GM23338 (cell line): ENCODE data around the gene FRMD4A. TPM values are rescaled to one million over a fixed set of nuclear protein-coding genes. Genes with fewer than 3 reads are reported as not detected.

Experiments
- ATAC-seq: fragments of 200-7000 bp; cut with Tn5 transposase; 3 replicates; pipeline ENCODE4 v1.9.1; 2020
- DNase-seq: peaks from one replicate; pipeline ENCODE4 v3.0.0-alpha.2; 2015; ENCODE audit warnings: low spot score
- H2AFZ ChIP-seq: fragments of 200-600 bp; sonication (generic); 2 replicates; pipeline ENCODE4 v1.8.0; 2016; ENCODE audit warnings: antibody characterized with exemption, mild to moderate bottlenecking, moderate library complexity
- H3F3A ChIP-seq: fragments of 200-600 bp; sonication (generic); replicated peaks from 2 replicates; pipeline ENCODE4 v1.8.0; 2017; ENCODE audit warnings: antibody characterized with exemption, mixed run types, low read depth
- H3K27ac ChIP-seq: fragments of 200-600 bp; sonication (generic); 2 replicates; pipeline ENCODE4 v1.6.1; 2016; ENCODE audit warnings: low read depth
- H3K27me3 ChIP-seq: fragments of 200-600 bp; sonication (generic); 2 replicates; pipeline ENCODE4 v1.8.0; 2016; ENCODE audit warnings: mild to moderate bottlenecking, mixed run types, moderate library complexity; ENCODE audit not compliant: insufficient read depth
- H3K36me3 ChIP-seq: fragments of 200-600 bp; sonication (generic); 2 replicates; pipeline ENCODE4 v1.8.0; 2016; ENCODE audit warnings: mild to moderate bottlenecking; ENCODE audit not compliant: insufficient read depth
- H3K4me1 ChIP-seq: fragments of 200-600 bp; sonication (generic); 2 replicates; pipeline ENCODE4 v1.8.0; 2016; ENCODE audit warnings: mild to moderate bottlenecking, moderate library complexity; ENCODE audit not compliant: insufficient read depth
- H3K4me2 ChIP-seq: fragments of 200-600 bp; sonication (generic); 2 replicates; pipeline ENCODE4 v1.7.1; 2017; ENCODE audit warnings: mixed run types
- H3K4me3 ChIP-seq: fragments of 200-600 bp; sonication (generic); 2 replicates; pipeline ENCODE4 v1.6.1; 2016; ENCODE audit warnings: mixed run types
- H3K79me2 ChIP-seq: fragments of 200-600 bp; sonication (generic); replicated peaks from 2 replicates; pipeline ENCODE4 v1.8.0; 2017; ENCODE audit warnings: mild to moderate bottlenecking; ENCODE audit not compliant: insufficient read depth
- H3K9me2 ChIP-seq: fragments of 200-600 bp; sonication (generic); 2 replicates; pipeline ENCODE4 v1.8.0; 2017; ENCODE audit not compliant: insufficient read depth
- H4K20me1 ChIP-seq: fragments of 200-600 bp; sonication (generic); replicated peaks from 2 replicates; pipeline ENCODE4 v1.8.0; 2017; ENCODE audit warnings: mild to moderate bottlenecking; ENCODE audit not compliant: insufficient read depth
- H3K27ac Mint-ChIP-seq: 2 replicates; pipeline ENCODE4 v1.8.0; 2020; ENCODE audit warnings: inconsistent platforms, mild to moderate bottlenecking, moderate library complexity, mixed read lengths
- H3K27me3 Mint-ChIP-seq: 3 replicates; pipeline ENCODE4 v1.8.0; 2022; ENCODE audit warnings: low read depth, mild to moderate bottlenecking, moderate library complexity, mixed read lengths, inconsistent platforms; ENCODE audit not compliant: insufficient read depth, poor library complexity
- H3K36me3 Mint-ChIP-seq: 3 replicates; pipeline ENCODE4 v1.8.0; 2021; ENCODE audit warnings: low read depth, mild to moderate bottlenecking, inconsistent platforms, moderate library complexity, mixed read lengths
- H3K4me1 Mint-ChIP-seq: 3 replicates; pipeline ENCODE4 v1.8.0; 2020; ENCODE audit warnings: mild to moderate bottlenecking, inconsistent platforms, mixed read lengths
- H3K4me3 Mint-ChIP-seq: 3 replicates; pipeline ENCODE4 v1.8.0; 2021; ENCODE audit warnings: moderate library complexity, mild to moderate bottlenecking, inconsistent platforms, mixed read lengths
- H3K9me3 Mint-ChIP-seq: 3 replicates; pipeline ENCODE4 v1.8.0; 2020; ENCODE audit warnings: moderate library complexity, mild to moderate bottlenecking, inconsistent platforms, mixed read lengths
- CREB1 ChIP-seq: fragments of 250-450 bp; sonication (Bioruptor Pico); IDR thresholded peaks from 2 replicates; pipeline ENCODE4 v1.5.0; 2020; ENCODE audit warnings: low read depth, mild to moderate bottlenecking, moderate library complexity
- CTCF ChIP-seq, 2 experiments: fragments of 200-600 bp in 1 of 2; sonication (generic) in 1 of 2; conservative IDR thresholded peaks; 2 replicates each; pipeline versions ENCODE4 v1.5.1 to v1.6.1; 2016 to 2017; ENCODE audit warnings: antibody characterized with exemption in 2 of 2, low read depth in 2 of 2, mild to moderate bottlenecking in 2 of 2, moderate library complexity in 1 of 2
- ETS1 ChIP-seq: IDR thresholded peaks from 2 replicates; pipeline ENCODE4 v1.6.1; 2016; ENCODE audit warnings: antibody characterized with exemption
- EZH2 ChIP-seq: fragments of 200-600 bp; sonication (generic); IDR thresholded peaks from one replicate; pipeline ENCODE4 v1.8.0; 2017; ENCODE audit warnings: antibody characterized with exemption, mild to moderate bottlenecking, low read depth; ENCODE audit not compliant: unreplicated experiment
- EZH2phosphoT487 ChIP-seq: fragments of 200-600 bp; sonication (generic); IDR thresholded peaks from one replicate; pipeline ENCODE4 v1.8.1; 2018; ENCODE audit warnings: antibody characterized with exemption; ENCODE audit not compliant: unreplicated experiment
- JUNB ChIP-seq: IDR thresholded peaks from one replicate; pipeline ENCODE4 v1.6.1; 2016; ENCODE audit warnings: antibody characterized with exemption; ENCODE audit not compliant: unreplicated experiment
- NANOG ChIP-seq: IDR thresholded peaks from 2 replicates; pipeline ENCODE4 v1.6.1; 2016; ENCODE audit warnings: antibody characterized with exemption, borderline replicate concordance
- POLR2AphosphoS5 ChIP-seq: IDR thresholded peaks from 2 replicates; pipeline ENCODE4 v1.6.1; 2016; ENCODE audit warnings: antibody characterized with exemption, low read depth
- REST ChIP-seq: IDR thresholded peaks from one replicate; pipeline ENCODE4 v1.6.1; 2018; ENCODE audit warnings: antibody characterized with exemption; ENCODE audit not compliant: unreplicated experiment
- ZNF114 ChIP-seq: fragments of 250-450 bp; sonication (Bioruptor Pico); IDR thresholded peaks from 2 replicates; pipeline ENCODE4 v1.5.0; 2020; ENCODE audit warnings: mild to moderate bottlenecking, moderate library complexity
- ZNF331 ChIP-seq: fragments of 250-450 bp; sonication (Bioruptor Pico); IDR thresholded peaks from 2 replicates; pipeline ENCODE4 v1.5.0; 2020; ENCODE audit warnings: low read depth, mild to moderate bottlenecking, moderate library complexity
- polyA plus RNA-seq: library from polyadenylated mRNA; unstranded; fragments of >200 nt; fragmentation: Nextera tagmentation; extraction: Ambion mirVana; gene quantifications from 2 replicates; pipeline ENCODE4 v1.2.1, GENCODE V29; 2016
- total RNA-seq: library from RNA; depleted of rRNA; stranded (reverse); fragments of >200 nt; shearing (Covaris generic); gene quantifications from 2 replicates; pipeline ENCODE4 v1.2.3, GENCODE V29; 2014

FRMD4A gene
- total and polyA plus RNA-seq, 2 experiments from 2014 or later: 14.0 to 20.1 TPM

- ATAC-seq (no peak), DNase-seq (no peak)
- no peaks in the 10 kb centered on the region for H4K20me1 ChIP-seq
- H3K4me1 ChIP-seq: no peaks in the 10 kb centered on the region
- no peaks in the 10 kb centered on the region for H3F3A ChIP-seq
- Mint-ChIP-seq H3K4me3 (no peak overlapping the region), H3K9me3 (no peaks in the 10 kb centered on the region), H3K4me1 (peaks cover 13% of the 10 kb centered on the region), H3K27me3 (peaks cover 4% of the 10 kb centered on the region), H3K36me3 (no peaks in the 10 kb centered on the region), H3K27ac (no peak overlapping the region)
- no peaks in the 10 kb centered on the region for H3K79me2 ChIP-seq
- no peak overlapping the region for H2AFZ ChIP-seq
- H3K4me3 ChIP-seq: no peak overlapping the region
- no peaks in the 10 kb centered on the region for H3K36me3 ChIP-seq
- H3K27me3 ChIP-seq: no peaks in the 10 kb centered on the region
- peaks cover 6% of the 10 kb centered on the region; the same call in 1 of the 2 replicates for H3K9me2 ChIP-seq
- H3K4me2 ChIP-seq: no peak overlapping the region
- TF ChIP-seq ZNF331 (no peak), ETS1 (no peak)
- H3K27ac ChIP-seq: no peak overlapping the region
Observed at GRCh38 chr10:14306190-14306589, 24.5 kb downstream of the FRMD4A start.

- H4K20me1 ChIP-seq: no peaks in the 10 kb centered on the region
- no peaks in the 10 kb centered on the region for H3K9me2 ChIP-seq
- no peaks in the 10 kb centered on the region for H3K36me3 Mint-ChIP-seq
- no peaks in the 10 kb centered on the region for H3K4me1 ChIP-seq
- no peaks in the 10 kb centered on the region for H3K36me3 ChIP-seq
- no peaks in the 10 kb centered on the region for H3K9me3 Mint-ChIP-seq
- no peak overlapping the region for H3K27ac Mint-ChIP-seq
- no peaks in the 10 kb centered on the region for H3F3A ChIP-seq
- H3K27me3 Mint-ChIP-seq: no peaks in the 10 kb centered on the region
- H3K27ac ChIP-seq: no peak overlapping the region
- H3K4me2 ChIP-seq: no peak overlapping the region
- no peak overlapping the region for H3K4me3 ChIP-seq
- TF ChIP-seq CREB1 (CRISPR knock-in tag): no peak
- no peak for TF ChIP-seq EZH2
- no peak for TF ChIP-seq JUNB
- TF ChIP-seq REST: no peak
- TF ChIP-seq NANOG: no peak
- no peak for TF ChIP-seq ZNF114 (CRISPR knock-in tag)
- TF ChIP-seq ZNF331: no peak
- no peak for TF ChIP-seq CTCF (conservative IDR thresholded peaks at IDR 0.05; ENCODE audit: low read depth in 2 of 2)
- no peak for TF ChIP-seq ETS1
- TF ChIP-seq POLR2AphosphoS5: no peak
- no peak for TF ChIP-seq EZH2phosphoT487
- no peaks in the 10 kb centered on the region for H3K79me2 ChIP-seq
- no peak for DNase-seq
- H3K4me3 Mint-ChIP-seq: no peak overlapping the region
- H3K4me1 Mint-ChIP-seq: peaks cover 3% of the 10 kb centered on the region; the same call in 1 of the 3 replicates
- H2AFZ ChIP-seq: no peak overlapping the region
- no peaks in the 10 kb centered on the region for H3K27me3 ChIP-seq
- no peak for ATAC-seq
Observed at GRCh38 chr10:14304046-14304445, 26.7 kb downstream of the FRMD4A start.
